ENCODE measurements around the gene GCLC.

The GCLC gene

GRCh38 chr6:53523511-53524454 is 21.1 kb downstream of the GCLC start:
- no peak for DNase-seq

GRCh38 chr6:53520320-53520928 is 24.5 kb downstream of the GCLC start:
- DNase-seq: no peak

- DNase-seq: no peak
Observed at GRCh38 chr6:53518862-53519261, 26.0 kb downstream of the GCLC start.

- no peak for DNase-seq
Observed at GRCh38 chr6:53517021-53517420, 27.9 kb downstream of the GCLC start.

- no peak for DNase-seq
Observed at GRCh38 chr6:53514677-53515076, 30.2 kb downstream of the GCLC start.

GRCh38 chr6:53513519-53513966 is 31.4 kb downstream of the GCLC start:
- DNase-seq: no peak

- DNase-seq: no peak
Observed at GRCh38 chr6:53513056-53513455, 31.8 kb downstream of the GCLC start.

GRCh38 chr6:53512626-53513025 is 32.3 kb downstream of the GCLC start:
- no peak for DNase-seq

GRCh38 chr6:53510746-53511145 is 34.2 kb downstream of the GCLC start:
- no peak for DNase-seq

- DNase-seq: peak; percentile 29
Observed at GRCh38 chr6:53506872-53507271, 38.0 kb downstream of the GCLC start.

GRCh38 chr6:53504512-53504911 is 40.4 kb downstream of the GCLC start:
- peak; percentile 74 for DNase-seq

- no peak for DNase-seq
Observed at GRCh38 chr6:53503060-53503459, 41.8 kb downstream of the GCLC start.

- no peak for DNase-seq
Observed at GRCh38 chr6:53501432-53501831, 43.5 kb downstream of the GCLC start.

- no peak for DNase-seq
Observed at GRCh38 chr6:53500095-53500494, 44.8 kb downstream of the GCLC start.

- DNase-seq: no peak
Observed at GRCh38 chr6:53499094-53499493, 45.8 kb downstream of the GCLC start.

- no peak for DNase-seq
Observed at GRCh38 chr6:53498649-53499048, 46.3 kb downstream of the GCLC start.

- DNase-seq: no peak
Observed at GRCh38 chr6:53497905-53498304, 47.0 kb downstream of the GCLC start.

GRCh38 chr6:53496797-53497375 is 48.0 kb downstream of the GCLC start:
- DNase-seq: no peak

GRCh38 chr6:53495506-53496499 is 49.1 kb downstream of the GCLC start:
- DNase-seq: no peak

GRCh38 chr6:53494076-53494475 is 50.8 kb downstream of the GCLC start:
- DNase-seq: no peak

- no peak for DNase-seq
Observed at GRCh38 chr6:53493635-53494025, 51.3 kb downstream of the GCLC start.

GRCh38 chr6:53492860-53493634 is 51.9 kb downstream of the GCLC start:
- DNase-seq: peak; percentile 34
